ENCODE data around the gene SCFD2.

GRCh38 chr4:53196882-53197771 is 168.7 kb downstream of the SCFD2 start:
- TF ChIP-seq CTCF (IDR thresholded peaks at IDR 0.05) (peak; percentile 22 to 61 (median 52)), POLR2A (IDR thresholded peaks at IDR 0.05) (no peak), EP300 (IDR thresholded peaks at IDR 0.05) (no peak)

Measured in sigmoid colon (tissue), 4 donors.